Lung (tissue), 12 donors: ENCODE data around the gene COL18A1. TPM values are rescaled to one million over a fixed set of nuclear protein-coding genes. Genes with fewer than 3 reads are reported as not detected.

Experiments
- ATAC-seq: fragments of 200-7000 bp; cut with Tn5 transposase; one replicate; pipeline ENCODE4 v1.9.1; 2020; ENCODE audit warnings: moderate number of reproducible peaks; ENCODE audit not compliant: insufficient read depth, low FRiP score
- DNase-seq, 3 donors: peaks; one replicate each; pipeline ENCODE4 v3.0.0-alpha.2; 2013 to 2017
- H3K27ac ChIP-seq, 2 donors: one replicate each; pipeline ENCODE4 v1.5.1; 2013; ENCODE audit warnings: mild to moderate bottlenecking in 2 of 2, moderate library complexity in 2 of 2, control low read depth in 1 of 2, inconsistent platforms in 1 of 2, low read depth in 1 of 2, low read length in 1 of 2
- H3K27me3 ChIP-seq, 3 donors: one replicate each; pipeline ENCODE4 v1.5.1; 2013; ENCODE audit warnings: low read length in 2 of 3; ENCODE audit not compliant: control insufficient read depth in 3 of 3, insufficient read depth in 3 of 3
- H3K36me3 ChIP-seq, 4 donors: one replicate each; pipeline ENCODE4 v1.5.1; 2013; ENCODE audit warnings: low read length in 4 of 4, mild to moderate bottlenecking in 1 of 4, moderate library complexity in 1 of 4; ENCODE audit not compliant: control insufficient read depth in 4 of 4, insufficient read depth in 4 of 4
- H3K4me1 ChIP-seq, 5 donors: one replicate each; pipeline ENCODE4 v1.5.1; 2013; ENCODE audit warnings: low read length in 5 of 5, mild to moderate bottlenecking in 2 of 5, moderate library complexity in 1 of 5; ENCODE audit not compliant: control insufficient read depth in 5 of 5, insufficient read depth in 5 of 5
- H3K4me3 ChIP-seq: one replicate; pipeline ENCODE4 v1.5.1; 2013; ENCODE audit warnings: mild to moderate bottlenecking, control low read depth, moderate library complexity
- H3K9ac ChIP-seq, 2 donors: one replicate each; pipeline ENCODE4 v1.5.1; 2013; ENCODE audit warnings: low read length in 2 of 2, control low read depth in 1 of 2; ENCODE audit not compliant: insufficient read depth in 1 of 2
- H3K9me3 ChIP-seq, 4 donors: one replicate each; pipeline ENCODE4 v1.5.1; 2013; ENCODE audit warnings: low read length in 3 of 4, mild to moderate bottlenecking in 1 of 4, moderate library complexity in 1 of 4; ENCODE audit not compliant: control insufficient read depth in 4 of 4, insufficient read depth in 3 of 4
- WGBS, 2 donors: extraction: QIAGEN DNeasy Blood & Tissue Kit; methylation state at CpG; one replicate each; pipeline ENCODE4 v1.1.7; 2013; 5-methylcytosine and 5-hydroxymethylcytosine counted together
- polyA plus RNA-seq, 2 donors: library from polyadenylated mRNA; stranded (reverse); fragments of 200-250 nt; gene quantifications; one replicate each; pipeline ENCODE4 v1.2.1, GENCODE V29; 2013
- total RNA-seq, 2 donors: library from RNA; depleted of rRNA in 1 of 2; stranded (reverse); fragments of >200 nt in 1 of 2; gene quantifications; one replicate each; pipeline ENCODE4 v1.2.1, GENCODE V29; 2014 to 2021
- TF ChIP-seq, protein P1 (sequence below): IDR thresholded peaks from 2 replicates; pipeline ENCODE4 v1.5.1; 2012; ENCODE audit warnings: mild to moderate bottlenecking; ENCODE audit errors: control extremely low read depth, extremely low read depth
- donor health status: control.
- donor health status: control.
- donor health status: Bipolar disorder and iron deficiency.
- donor health status: healthy.
- donor health status: DM: yes; HTN: yes; CAD: no.

Gene COL18A1
- total and polyA plus RNA-seq, 4 donors, result 42.7 to 102 (median 45.8) TPM

- WGBS, 2 donors, result 92% methylated on average over 19 to 21 of the region's 21 CpGs
Measured at GRCh38 chr21:45516071-45516670, 111.2 kb downstream of the COL18A1 start.

DNA sequence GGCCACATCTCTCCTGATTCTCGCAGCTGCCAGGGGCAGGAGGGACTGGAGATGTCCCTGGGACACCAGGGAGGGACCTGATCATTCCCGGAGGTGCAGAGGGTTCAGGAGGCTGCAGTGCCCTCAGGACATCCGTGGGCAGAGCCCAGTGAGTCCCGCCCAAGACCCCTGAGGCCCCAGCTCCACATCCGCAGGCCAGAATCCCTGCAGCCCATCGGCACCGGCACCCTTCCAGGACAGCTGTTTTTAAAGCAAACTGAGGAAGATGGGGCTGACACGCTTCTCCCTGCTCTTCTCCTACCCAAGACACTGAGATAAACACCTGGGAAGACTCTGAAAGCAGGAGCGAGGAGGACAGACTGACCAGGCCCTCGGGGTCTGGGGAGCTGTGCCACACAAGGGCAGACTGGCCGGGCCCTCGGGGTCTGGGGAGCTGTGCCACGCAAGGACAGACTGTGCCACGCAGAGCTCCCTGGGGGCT, 111.7 kb downstream of the COL18A1 start:
- Histone ChIP-seq H3K9me3 (peaks cover 2 to 19% (median 6%) of the 10 kb centered on the region in 4 donors), H3K9ac (no peak overlapping the region), H3K4me3 (no peak overlapping the region), H3K27ac (no peak overlapping the region), H3K36me3 (peaks cover 0 to 21% (median 11%) of the 10 kb centered on the region in 4 donors), H3K27me3 (no peaks in the 10 kb centered on the region), H3K4me1 (peaks cover 0 to 26% (median 10%) of the 10 kb centered on the region in 5 donors)
- DNase-seq (no peak), ATAC-seq (no peak)
- 91 to 95% methylated on average over 14 of the region's 14 CpGs for WGBS, 2 donors
- TF ChIP-seq, protein P1, sequence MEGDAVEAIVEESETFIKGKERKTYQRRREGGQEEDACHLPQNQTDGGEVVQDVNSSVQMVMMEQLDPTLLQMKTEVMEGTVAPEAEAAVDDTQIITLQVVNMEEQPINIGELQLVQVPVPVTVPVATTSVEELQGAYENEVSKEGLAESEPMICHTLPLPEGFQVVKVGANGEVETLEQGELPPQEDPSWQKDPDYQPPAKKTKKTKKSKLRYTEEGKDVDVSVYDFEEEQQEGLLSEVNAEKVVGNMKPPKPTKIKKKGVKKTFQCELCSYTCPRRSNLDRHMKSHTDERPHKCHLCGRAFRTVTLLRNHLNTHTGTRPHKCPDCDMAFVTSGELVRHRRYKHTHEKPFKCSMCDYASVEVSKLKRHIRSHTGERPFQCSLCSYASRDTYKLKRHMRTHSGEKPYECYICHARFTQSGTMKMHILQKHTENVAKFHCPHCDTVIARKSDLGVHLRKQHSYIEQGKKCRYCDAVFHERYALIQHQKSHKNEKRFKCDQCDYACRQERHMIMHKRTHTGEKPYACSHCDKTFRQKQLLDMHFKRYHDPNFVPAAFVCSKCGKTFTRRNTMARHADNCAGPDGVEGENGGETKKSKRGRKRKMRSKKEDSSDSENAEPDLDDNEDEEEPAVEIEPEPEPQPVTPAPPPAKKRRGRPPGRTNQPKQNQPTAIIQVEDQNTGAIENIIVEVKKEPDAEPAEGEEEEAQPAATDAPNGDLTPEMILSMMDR, result no peak

More at GRCh38 chr21:45516071-45516670, 111.2 kb downstream of the COL18A1 start:
- TF ChIP-seq, protein P1, result no peak
- ATAC-seq (no peak), DNase-seq (no peak)
- no peak overlapping the region for H3K27ac ChIP-seq
- H3K9ac ChIP-seq, result no peak overlapping the region
- H3K4me1 ChIP-seq, result peaks cover 0 to 26% (median 10%) of the 10 kb centered on the region in 5 donors
- no peak overlapping the region for H3K4me3 ChIP-seq
- no peaks in the 10 kb centered on the region for H3K27me3 ChIP-seq
- H3K9me3 ChIP-seq, result peaks cover 2 to 19% (median 6%) of the 10 kb centered on the region in 4 donors
- peaks cover 0 to 21% (median 8%) of the 10 kb centered on the region in 4 donors for H3K36me3 ChIP-seq

DNA sequence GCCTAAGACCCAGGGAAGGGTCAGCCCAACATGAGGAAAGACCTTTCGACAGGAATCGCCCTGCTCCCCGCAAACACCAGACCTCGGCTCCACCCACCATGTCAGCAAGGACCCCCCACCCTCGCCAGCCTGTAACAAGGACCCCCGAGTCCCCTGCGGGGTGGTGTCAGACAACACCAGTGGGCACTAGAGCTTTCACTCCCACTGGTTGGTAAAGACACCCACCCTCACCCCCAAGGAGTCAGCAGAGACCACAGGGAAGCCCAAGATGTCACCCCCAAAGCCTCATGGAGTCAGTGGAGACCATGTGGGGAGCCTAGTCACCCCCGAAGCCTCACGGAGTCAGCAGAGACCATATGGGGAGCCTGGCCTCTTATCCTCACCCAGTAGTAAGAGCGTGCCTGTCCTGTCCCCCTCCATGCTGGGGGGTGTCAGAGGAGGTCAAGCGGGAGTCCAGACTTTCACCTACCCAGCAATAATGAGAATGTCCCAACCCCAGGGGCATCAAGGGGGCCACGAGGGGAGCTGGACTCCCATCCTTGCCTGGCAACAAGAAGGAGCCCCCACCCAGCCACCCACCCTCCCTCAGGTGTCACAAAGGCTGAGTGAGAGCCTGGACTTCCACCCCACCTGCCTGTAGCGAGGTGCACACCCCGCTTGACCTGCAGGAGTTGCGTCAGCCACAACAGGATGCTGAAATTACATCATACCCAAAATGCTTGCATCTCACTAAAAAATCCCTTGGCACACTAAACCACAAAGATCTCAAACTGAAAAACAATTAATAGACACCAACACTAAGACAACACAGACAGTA, 112.5 kb downstream of the COL18A1 start:
- Histone ChIP-seq H3K27me3 (no peaks in the 10 kb centered on the region), H3K27ac (no peak overlapping the region), H3K9me3 (peaks cover 2 to 19% (median 6%) of the 10 kb centered on the region in 4 donors), H3K4me1 (peaks cover 0 to 22% (median 10%) of the 10 kb centered on the region in 5 donors), H3K36me3 (peaks cover 0 to 18% (median 11%) of the 10 kb centered on the region in 4 donors), H3K9ac (no peak overlapping the region), H3K4me3 (no peak overlapping the region)
- DNase-seq, result no peak
- WGBS, 2 donors, result 67 to 88% methylated on average over 15 of the region's 15 CpGs
- no peak for ATAC-seq
- TF ChIP-seq, protein P1, result no peak
